GM19452 (cell line): ENCODE measurements around the gene USP30.
A peak's percentile ranks its signal among the peaks of the same experiment; 100 is the strongest.
"Not testable (repeated sequence)": the region's sequence is repeated elsewhere in the genome, so short reads cannot be mapped to it uniquely, and the experiment has no call there.

ENCODE experiments used
- ATAC-seq: cut with Tn5 transposase; IDR thresholded peaks from one replicate; pipeline ENCODE4 v1.9.1; 2021; ENCODE audit not compliant: unreplicated experiment

USP30 gene

GRCh38 chr12:109052097-109052413 lies 321 bp upstream of the USP30 start:
- ATAC-seq = no peak

GRCh38 chr12:109053382-109054123 lies 1.2 kb downstream of the USP30 start:
- ATAC-seq = no peak

- not testable (repeated sequence) for ATAC-seq
These were observed 1.7 kb downstream of the USP30 start for GRCh38 chr12:109054124-109054513.

GRCh38 chr12:109054520-109054919 lies 2.1 kb downstream of the USP30 start:
- no peak for ATAC-seq

GRCh38 chr12:109056891-109057290 lies 4.5 kb downstream of the USP30 start:
- ATAC-seq = no peak

GRCh38 chr12:109057376-109057775 lies 5.0 kb downstream of the USP30 start:
- no peak for ATAC-seq

GRCh38 chr12:109058773-109059172 lies 6.4 kb downstream of the USP30 start:
- no peak for ATAC-seq

- ATAC-seq = no peak
These were observed 11.8 kb downstream of the USP30 start for GRCh38 chr12:109064143-109064542.

GRCh38 chr12:109065154-109065852 lies 12.9 kb downstream of the USP30 start:
- no peak for ATAC-seq

- no peak for ATAC-seq
These were observed 13.4 kb downstream of the USP30 start for GRCh38 chr12:109065853-109066193.

GRCh38 chr12:109069307-109070271 lies 17.2 kb downstream of the USP30 start:
- no peak for ATAC-seq

GRCh38 chr12:109074866-109075265 lies 22.5 kb downstream of the USP30 start:
- no peak for ATAC-seq

- ATAC-seq = no peak
These were observed 30.4 kb downstream of the USP30 start for GRCh38 chr12:109082751-109083150.

- no peak for ATAC-seq
These were observed 32.0 kb downstream of the USP30 start for GRCh38 chr12:109084425-109084824.

GRCh38 chr12:109085590-109085989 lies 33.2 kb downstream of the USP30 start:
- no peak for ATAC-seq

GRCh38 chr12:109087250-109087649 lies 34.9 kb downstream of the USP30 start:
- ATAC-seq = no peak

- no peak for ATAC-seq
These were observed 36.4 kb downstream of the USP30 start for GRCh38 chr12:109088818-109089217.

- no peak for ATAC-seq
These were observed 37.3 kb downstream of the USP30 start for GRCh38 chr12:109089683-109090082.

GRCh38 chr12:109092497-109093021 lies 40.2 kb downstream of the USP30 start:
- ATAC-seq = no peak

GRCh38 chr12:109093022-109093918 lies 40.9 kb downstream of the USP30 start, which contains the start of gene ALKBH2:
ALKBH2 (minus strand) TSS chr12:109093472; CDS start chr12:109092786, 686 bp downstream.
- ATAC-seq = peak; percentile 70
